ENCODE data around the gene CHCHD3. TPM values are rescaled to one million over a fixed set of nuclear protein-coding genes. Genes with fewer than 3 reads are reported as not detected.

The CHCHD3 gene
- total RNA-seq, 6 experiments from 2014 or later = 51.3 to 70.0 (median 65.7) TPM

GRCh38 chr7:132756484-132756990 is 325.4 kb downstream of the CHCHD3 start:
- Mint-ChIP-seq H3K27ac (no peak overlapping the region), H3K9me3 (no peaks in the 10 kb centered on the region), H3K4me1 (ENCODE audit: low read depth) (peaks cover 17% of the 10 kb centered on the region), H3K4me3 (no peak overlapping the region), H3K36me3 (ENCODE audit: low read depth) (no peaks in the 10 kb centered on the region), H3K27me3 (ENCODE audit: insufficient read depth) (peaks cover 26% of the 10 kb centered on the region)
- TF ChIP-seq, protein P1, sequence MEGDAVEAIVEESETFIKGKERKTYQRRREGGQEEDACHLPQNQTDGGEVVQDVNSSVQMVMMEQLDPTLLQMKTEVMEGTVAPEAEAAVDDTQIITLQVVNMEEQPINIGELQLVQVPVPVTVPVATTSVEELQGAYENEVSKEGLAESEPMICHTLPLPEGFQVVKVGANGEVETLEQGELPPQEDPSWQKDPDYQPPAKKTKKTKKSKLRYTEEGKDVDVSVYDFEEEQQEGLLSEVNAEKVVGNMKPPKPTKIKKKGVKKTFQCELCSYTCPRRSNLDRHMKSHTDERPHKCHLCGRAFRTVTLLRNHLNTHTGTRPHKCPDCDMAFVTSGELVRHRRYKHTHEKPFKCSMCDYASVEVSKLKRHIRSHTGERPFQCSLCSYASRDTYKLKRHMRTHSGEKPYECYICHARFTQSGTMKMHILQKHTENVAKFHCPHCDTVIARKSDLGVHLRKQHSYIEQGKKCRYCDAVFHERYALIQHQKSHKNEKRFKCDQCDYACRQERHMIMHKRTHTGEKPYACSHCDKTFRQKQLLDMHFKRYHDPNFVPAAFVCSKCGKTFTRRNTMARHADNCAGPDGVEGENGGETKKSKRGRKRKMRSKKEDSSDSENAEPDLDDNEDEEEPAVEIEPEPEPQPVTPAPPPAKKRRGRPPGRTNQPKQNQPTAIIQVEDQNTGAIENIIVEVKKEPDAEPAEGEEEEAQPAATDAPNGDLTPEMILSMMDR (IDR thresholded peaks at IDR 0.05) = no peak
- DNase-seq = no peak

DNA sequence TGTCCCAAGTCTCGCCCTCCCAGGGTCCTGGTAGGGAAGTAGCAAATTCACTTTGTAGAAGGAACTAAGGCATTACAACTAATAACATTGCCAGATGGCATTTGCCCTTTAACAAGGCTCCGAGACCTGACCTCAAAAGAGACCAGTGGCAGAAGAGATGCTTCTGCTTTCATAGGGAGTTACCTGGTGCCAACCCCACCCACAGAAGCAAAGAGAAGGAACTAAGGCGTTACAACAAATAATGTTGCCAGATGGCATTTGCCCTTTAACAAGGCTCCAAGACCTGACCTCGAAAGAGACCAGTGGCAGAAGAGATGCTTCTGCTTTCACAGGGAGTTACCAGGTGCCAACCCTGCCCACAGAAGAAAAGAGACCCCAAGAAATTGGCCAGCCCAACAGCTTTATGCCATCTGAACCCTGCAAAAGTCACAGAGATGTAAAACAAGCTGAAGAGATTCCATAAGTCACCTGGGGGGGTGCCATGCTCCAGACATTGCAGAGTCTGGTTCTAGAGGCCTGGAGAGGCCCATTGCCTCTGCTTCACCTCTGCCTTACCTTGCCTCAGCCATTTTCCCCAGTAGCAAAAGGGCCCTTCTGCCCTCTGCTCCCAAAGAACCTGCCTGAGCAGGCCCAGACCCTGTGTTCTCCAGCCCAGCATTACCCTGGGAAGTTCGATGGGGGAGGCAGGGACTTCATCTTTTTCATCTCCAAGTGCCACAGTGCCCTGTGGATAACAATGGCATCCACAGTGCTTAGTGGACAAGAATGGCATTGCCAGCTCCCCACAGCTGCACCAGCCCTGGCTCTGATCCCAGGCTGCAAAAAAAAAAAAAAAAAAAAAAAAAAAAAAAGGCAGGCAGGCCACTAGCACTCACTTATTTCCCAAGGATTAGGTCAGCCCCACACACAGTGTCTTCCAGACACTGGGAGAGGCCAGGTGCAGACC is 326.1 kb downstream of the CHCHD3 start:
- Mint-ChIP-seq H3K27ac (no peak overlapping the region), H3K36me3 (ENCODE audit: low read depth) (no peaks in the 10 kb centered on the region), H3K27me3 (ENCODE audit: insufficient read depth) (peaks cover 25% of the 10 kb centered on the region), H3K4me3 (no peak overlapping the region), H3K4me1 (ENCODE audit: low read depth) (peaks cover 17% of the 10 kb centered on the region), H3K9me3 (no peaks in the 10 kb centered on the region)
- no peak for DNase-seq
- TF ChIP-seq, protein P1 (IDR thresholded peaks at IDR 0.05) = peak; percentile 16; the same call in 1 of the 2 replicates

- 0 out of 2 replicates have a peak, but pooled peaks cover 6% of the 10 kb centered on the region for H3K36me3 Mint-ChIP-seq (ENCODE audit: low read depth)
- no peak overlapping the region for H3K4me3 Mint-ChIP-seq
- DNase-seq = peak; percentile 10
- H3K27ac Mint-ChIP-seq = no peak overlapping the region
- peaks cover 3% of the 10 kb centered on the region; the same call in 1 of the 2 replicates for H3K9me3 Mint-ChIP-seq
- TF ChIP-seq, protein P1 (IDR thresholded peaks at IDR 0.05) = no peak
- peaks cover 10% of the 10 kb centered on the region for H3K4me1 Mint-ChIP-seq (ENCODE audit: low read depth)
- H3K27me3 Mint-ChIP-seq (ENCODE audit: insufficient read depth) = peaks cover 31% of the 10 kb centered on the region
Observed at GRCh38 chr7:132752431-132752830, 329.5 kb downstream of the CHCHD3 start.

- Mint-ChIP-seq H3K36me3 (ENCODE audit: low read depth) (peaks cover 10% of the 10 kb centered on the region; the same call in 1 of the 2 replicates), H3K4me1 (ENCODE audit: low read depth) (peaks cover 12% of the 10 kb centered on the region), H3K27ac (no peak overlapping the region), H3K9me3 (peaks cover 4% of the 10 kb centered on the region; the same call in 1 of the 2 replicates), H3K27me3 (ENCODE audit: insufficient read depth) (peaks cover 32% of the 10 kb centered on the region), H3K4me3 (no peak overlapping the region)
- TF ChIP-seq, protein P1 (IDR thresholded peaks at IDR 0.05) = no peak
- no peak for DNase-seq
Observed at GRCh38 chr7:132751244-132751647, 330.6 kb downstream of the CHCHD3 start.

- H3K27me3 Mint-ChIP-seq (ENCODE audit: insufficient read depth) = peaks cover 32% of the 10 kb centered on the region
Observed at GRCh38 chr7:132750530-132751217, 331.2 kb downstream of the CHCHD3 start.

More at GRCh38 chr7:132750530-132751217, 331.2 kb downstream of the CHCHD3 start:
- Mint-ChIP-seq H3K4me3 (no peak overlapping the region; the same call in 1 of the 2 replicates), H3K4me1 (ENCODE audit: low read depth) (peaks cover 16% of the 10 kb centered on the region), H3K27ac (no peak overlapping the region), H3K36me3 (ENCODE audit: low read depth) (peaks cover 14% of the 10 kb centered on the region; the same call in 1 of the 2 replicates), H3K9me3 (peaks cover 8% of the 10 kb centered on the region; the same call in 1 of the 2 replicates)
- DNase-seq = no peak
- TF ChIP-seq, protein P1 (IDR thresholded peaks at IDR 0.05) = no peak

Measured in HFFc6 (cell line).